ENCODE results near the gene CAPN5. TPM values are rescaled to one million over a fixed set of nuclear protein-coding genes. Genes with fewer than 3 reads are reported as not detected.

CAPN5 gene
- total RNA-seq, 4 donors from 2014 or later = 4.0 to 11.3 (median 6.0) TPM

GRCh38 chr11:77123591-77123990 is 56.8 kb downstream of the CAPN5 start:
- peaks cover 3 to 21% (median 19%) of the 10 kb centered on the region in 4 donors for H3K4me1 ChIP-seq
- no peak overlapping the region for H3K27ac ChIP-seq (replicated peaks in 1 of 4)
- 99% methylated on average over 8 of the region's 8 CpGs for WGBS
- peaks cover 0 to 21% (median 0%) of the 10 kb centered on the region in 4 donors for H3K27me3 ChIP-seq
- no peaks in the 10 kb centered on the region for H3K9me3 ChIP-seq
- no peak for DNase-seq (ENCODE audit: extremely low spot score)
- intact Hi-C loops (cut with DNase I) = no loop called here
- peaks cover 0 to 58% (median 14%) of the 10 kb centered on the region in 4 donors for H3K36me3 ChIP-seq
- no peak for TF ChIP-seq POLR2AphosphoS5 (IDR thresholded peaks at IDR 0.05)
- TF ChIP-seq, protein P1, sequence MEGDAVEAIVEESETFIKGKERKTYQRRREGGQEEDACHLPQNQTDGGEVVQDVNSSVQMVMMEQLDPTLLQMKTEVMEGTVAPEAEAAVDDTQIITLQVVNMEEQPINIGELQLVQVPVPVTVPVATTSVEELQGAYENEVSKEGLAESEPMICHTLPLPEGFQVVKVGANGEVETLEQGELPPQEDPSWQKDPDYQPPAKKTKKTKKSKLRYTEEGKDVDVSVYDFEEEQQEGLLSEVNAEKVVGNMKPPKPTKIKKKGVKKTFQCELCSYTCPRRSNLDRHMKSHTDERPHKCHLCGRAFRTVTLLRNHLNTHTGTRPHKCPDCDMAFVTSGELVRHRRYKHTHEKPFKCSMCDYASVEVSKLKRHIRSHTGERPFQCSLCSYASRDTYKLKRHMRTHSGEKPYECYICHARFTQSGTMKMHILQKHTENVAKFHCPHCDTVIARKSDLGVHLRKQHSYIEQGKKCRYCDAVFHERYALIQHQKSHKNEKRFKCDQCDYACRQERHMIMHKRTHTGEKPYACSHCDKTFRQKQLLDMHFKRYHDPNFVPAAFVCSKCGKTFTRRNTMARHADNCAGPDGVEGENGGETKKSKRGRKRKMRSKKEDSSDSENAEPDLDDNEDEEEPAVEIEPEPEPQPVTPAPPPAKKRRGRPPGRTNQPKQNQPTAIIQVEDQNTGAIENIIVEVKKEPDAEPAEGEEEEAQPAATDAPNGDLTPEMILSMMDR (IDR thresholded peaks at IDR 0.05) = no peak
- TF ChIP-seq POLR2A (IDR thresholded peaks at IDR 0.05; ENCODE audit: low read depth) = no peak
- no peak for TF ChIP-seq EP300 (IDR thresholded peaks at IDR 0.05)
- no peak overlapping the region for H3K4me3 ChIP-seq

DNA sequence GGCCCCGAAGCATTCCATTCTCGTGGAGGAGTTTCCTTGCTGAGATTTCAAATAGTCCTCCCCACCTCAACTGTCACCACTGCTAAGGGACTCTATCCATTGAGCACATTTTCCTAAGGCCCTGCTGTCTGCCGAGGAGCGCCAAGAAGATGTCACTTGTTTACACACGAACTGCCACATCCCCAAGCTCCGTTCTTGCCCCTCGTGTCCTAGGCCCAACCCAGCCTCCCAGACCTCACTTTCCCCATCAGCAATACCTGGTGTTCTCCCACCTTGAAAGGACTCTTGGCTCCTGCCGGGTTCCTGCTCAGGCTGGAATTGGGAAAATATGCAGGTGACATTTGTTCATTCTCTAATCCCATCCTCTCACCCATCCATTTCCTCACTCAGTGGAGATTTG is 57.3 kb downstream of the CAPN5 start:
- no peak for TF ChIP-seq POLR2AphosphoS5 (IDR thresholded peaks at IDR 0.05)
- no peak for TF ChIP-seq EP300 (IDR thresholded peaks at IDR 0.05)
- TF ChIP-seq POLR2A (IDR thresholded peaks at IDR 0.05; ENCODE audit: low read depth) = no peak
- TF ChIP-seq, protein P1 (IDR thresholded peaks at IDR 0.05) = no peak

GRCh38 chr11:77124488-77124887 is 57.7 kb downstream of the CAPN5 start:
- Histone ChIP-seq H3K4me3 (no peak overlapping the region), H3K27ac (replicated peaks in 1 of 4) (no peak overlapping the region), H3K36me3 (peaks cover 0 to 49% (median 10%) of the 10 kb centered on the region in 4 donors), H3K27me3 (peaks cover 0 to 21% (median 0%) of the 10 kb centered on the region in 4 donors), H3K9me3 (no peaks in the 10 kb centered on the region), H3K4me1 (peaks cover 3 to 21% (median 19%) of the 10 kb centered on the region in 4 donors)
- 81% methylated on average over 6 of the region's 6 CpGs for WGBS
- TF ChIP-seq, protein P1 (IDR thresholded peaks at IDR 0.05) = no peak
- TF ChIP-seq EP300 (IDR thresholded peaks at IDR 0.05) = no peak
- no peak for TF ChIP-seq POLR2A (IDR thresholded peaks at IDR 0.05; ENCODE audit: low read depth)
- TF ChIP-seq POLR2AphosphoS5 (IDR thresholded peaks at IDR 0.05) = no peak
- intact Hi-C loops (cut with DNase I) = no loop called here
- no peak for DNase-seq (ENCODE audit: extremely low spot score)

More for the DNA sequence above, 57.3 kb downstream of the CAPN5 start:
- Histone ChIP-seq H3K27me3 (peaks cover 0 to 21% (median 0%) of the 10 kb centered on the region in 4 donors), H3K9me3 (no peaks in the 10 kb centered on the region), H3K36me3 (peaks cover 0 to 53% (median 12%) of the 10 kb centered on the region in 4 donors), H3K27ac (replicated peaks in 1 of 4) (no peak overlapping the region), H3K4me3 (no peak overlapping the region), H3K4me1 (peaks cover 3 to 21% (median 19%) of the 10 kb centered on the region in 4 donors)
- DNase-seq (ENCODE audit: extremely low spot score) = no peak
- intact Hi-C loops (cut with DNase I) = no loop called here
- 86% methylated on average over 8 of the region's 8 CpGs for WGBS

- TF ChIP-seq POLR2A (IDR thresholded peaks at IDR 0.05; ENCODE audit: low read depth) (no peak), POLR2AphosphoS5 (IDR thresholded peaks at IDR 0.05) (no peak), EP300 (IDR thresholded peaks at IDR 0.05) (no peak)
- TF ChIP-seq, protein P1 (IDR thresholded peaks at IDR 0.05) = no peak
- H3K27ac ChIP-seq (replicated peaks in 1 of 4) = no peak overlapping the region
- H3K36me3 ChIP-seq = peaks cover 0 to 42% (median 8%) of the 10 kb centered on the region in 4 donors
- H3K9me3 ChIP-seq = no peaks in the 10 kb centered on the region
- WGBS = 64% methylated on average over 6 of the region's 6 CpGs
- DNase-seq (ENCODE audit: extremely low spot score) = no peak
- H3K4me3 ChIP-seq = no peak overlapping the region
- intact Hi-C loops (cut with DNase I) = loop anchor here (5.0 kb wide), 1 partner anchor 422 kb away; no protein-coding TSS in a partner anchor
- peaks cover 3 to 21% (median 20%) of the 10 kb centered on the region in 4 donors for H3K4me1 ChIP-seq
- H3K27me3 ChIP-seq = peaks cover 0 to 21% (median 0%) of the 10 kb centered on the region in 4 donors
Observed at GRCh38 chr11:77125191-77125590, 58.4 kb downstream of the CAPN5 start.
